ENCODE results near the gene AXDND1. TPM values are rescaled to one million over a fixed set of nuclear protein-coding genes. Genes with fewer than 3 reads are reported as not detected.
"Not testable (repeated sequence)": the region's sequence is repeated elsewhere in the genome, so short reads cannot be mapped to it uniquely, and the experiment has no call there.

Gene AXDND1
- total RNA-seq, 1 donor from 2014 or later = 1.1 TPM

DNA sequence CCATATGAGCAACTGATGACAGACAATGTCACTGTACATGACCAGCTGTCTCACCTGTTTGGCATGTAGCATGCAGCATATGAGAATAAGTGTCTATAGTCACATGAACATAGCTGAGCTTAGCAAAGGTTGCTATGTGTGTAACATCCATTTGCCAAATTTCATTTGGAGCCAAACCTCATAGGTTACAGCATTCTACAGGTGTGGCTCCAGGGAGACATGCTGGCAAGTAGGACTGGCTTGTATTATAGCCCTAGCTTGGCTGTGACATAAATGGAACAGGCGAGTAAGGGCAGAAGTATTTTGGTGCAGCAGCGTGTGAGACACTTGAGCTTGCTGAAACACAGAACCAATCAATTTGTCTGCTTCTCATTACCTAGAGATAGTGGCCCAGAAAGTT is 74.5 kb downstream of the AXDND1 start:
- not testable (repeated sequence) for H3K4me2 ChIP-seq (ENCODE audit: low read length); H3K9me3 Mint-ChIP-seq (ENCODE audit: unreplicated experiment); H3K4me1 Mint-ChIP-seq (ENCODE audit: low read depth, unreplicated experiment); H3K27me3 ChIP-seq (ENCODE audit: insufficient read depth, low read length); H3K9me3 ChIP-seq (ENCODE audit: insufficient read depth, low read depth, low read length); FAIRE-seq; H3K27ac ChIP-seq (ENCODE audit: low read depth, low read length); DNase-seq (ENCODE audit: low read depth); H3K9ac ChIP-seq (ENCODE audit: low read length); H3K4me3 Mint-ChIP-seq (ENCODE audit: unreplicated experiment); H3K36me3 ChIP-seq (ENCODE audit: insufficient read depth, low read length); H3K36me3 Mint-ChIP-seq (ENCODE audit: low read depth, unreplicated experiment); H2AFZ ChIP-seq (ENCODE audit: low read depth, low read length); H3K4me3 ChIP-seq (ENCODE audit: insufficient read depth, low read depth, low read length); H4K20me1 ChIP-seq (ENCODE audit: insufficient read depth, low read length); H3K27me3 Mint-ChIP-seq (ENCODE audit: low read depth, unreplicated experiment); H3K79me2 ChIP-seq (ENCODE audit: insufficient read depth, low read length); H3K27ac Mint-ChIP-seq (ENCODE audit: unreplicated experiment); H3K4me1 ChIP-seq (ENCODE audit: insufficient read depth, low read length)

DNA sequence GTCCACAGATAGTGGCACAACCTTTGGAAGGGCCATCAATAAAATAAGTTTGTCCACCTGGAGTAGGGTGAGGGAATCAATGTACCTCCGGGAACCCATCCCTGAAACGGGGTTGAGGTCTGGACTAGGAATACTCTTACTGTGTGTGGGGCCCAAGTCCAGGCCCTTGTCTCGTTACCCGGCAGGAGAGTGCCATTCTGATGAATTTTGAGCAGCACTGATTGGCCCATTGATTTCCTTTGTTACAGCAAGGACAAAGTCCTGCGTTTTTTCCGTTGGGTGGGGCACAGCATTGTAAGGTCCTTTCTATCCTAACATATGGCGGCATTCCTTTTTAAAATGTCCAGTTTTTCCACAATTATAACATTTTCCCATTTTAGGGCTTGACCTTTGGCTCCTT is 75.2 kb downstream of the AXDND1 start:
- H3K27me3 ChIP-seq (ENCODE audit: insufficient read depth, low read length) = no peaks in the 10 kb centered on the region
- Mint-ChIP-seq H3K36me3 (ENCODE audit: low read depth, unreplicated experiment) (peaks cover 1% of the 10 kb centered on the region), H3K9me3 (ENCODE audit: unreplicated experiment) (peaks cover 5% of the 10 kb centered on the region), H3K27me3 (ENCODE audit: low read depth, unreplicated experiment) (no peaks in the 10 kb centered on the region), H3K4me3 (ENCODE audit: unreplicated experiment) (no peak overlapping the region), H3K27ac (ENCODE audit: unreplicated experiment) (no peak overlapping the region), H3K4me1 (ENCODE audit: low read depth, unreplicated experiment) (no peaks in the 10 kb centered on the region)
- no peaks in the 10 kb centered on the region for H4K20me1 ChIP-seq (ENCODE audit: insufficient read depth, low read length)
- no peaks in the 10 kb centered on the region for H3K9me3 ChIP-seq (ENCODE audit: insufficient read depth, low read depth, low read length)
- H3K36me3 ChIP-seq (ENCODE audit: insufficient read depth, low read length) = no peaks in the 10 kb centered on the region
- H3K4me3 ChIP-seq (ENCODE audit: insufficient read depth, low read depth, low read length) = no peak overlapping the region
- H2AFZ ChIP-seq (ENCODE audit: low read depth, low read length) = no peak overlapping the region
- H3K4me1 ChIP-seq (ENCODE audit: insufficient read depth, low read length) = no peaks in the 10 kb centered on the region
- no peak overlapping the region for H3K4me2 ChIP-seq (ENCODE audit: low read length)
- TF ChIP-seq, protein P1, sequence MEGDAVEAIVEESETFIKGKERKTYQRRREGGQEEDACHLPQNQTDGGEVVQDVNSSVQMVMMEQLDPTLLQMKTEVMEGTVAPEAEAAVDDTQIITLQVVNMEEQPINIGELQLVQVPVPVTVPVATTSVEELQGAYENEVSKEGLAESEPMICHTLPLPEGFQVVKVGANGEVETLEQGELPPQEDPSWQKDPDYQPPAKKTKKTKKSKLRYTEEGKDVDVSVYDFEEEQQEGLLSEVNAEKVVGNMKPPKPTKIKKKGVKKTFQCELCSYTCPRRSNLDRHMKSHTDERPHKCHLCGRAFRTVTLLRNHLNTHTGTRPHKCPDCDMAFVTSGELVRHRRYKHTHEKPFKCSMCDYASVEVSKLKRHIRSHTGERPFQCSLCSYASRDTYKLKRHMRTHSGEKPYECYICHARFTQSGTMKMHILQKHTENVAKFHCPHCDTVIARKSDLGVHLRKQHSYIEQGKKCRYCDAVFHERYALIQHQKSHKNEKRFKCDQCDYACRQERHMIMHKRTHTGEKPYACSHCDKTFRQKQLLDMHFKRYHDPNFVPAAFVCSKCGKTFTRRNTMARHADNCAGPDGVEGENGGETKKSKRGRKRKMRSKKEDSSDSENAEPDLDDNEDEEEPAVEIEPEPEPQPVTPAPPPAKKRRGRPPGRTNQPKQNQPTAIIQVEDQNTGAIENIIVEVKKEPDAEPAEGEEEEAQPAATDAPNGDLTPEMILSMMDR (IDR thresholded peaks at IDR 0.05; ENCODE audit: insufficient read depth, low read depth, low read length) = no peak
- no peak for TF ChIP-seq EZH2 (IDR thresholded peaks at IDR 0.05; ENCODE audit: insufficient read depth, low read length)
- DNase-seq (ENCODE audit: low read depth) (no peak), FAIRE-seq (no peak)
- H3K27ac ChIP-seq (ENCODE audit: low read depth, low read length) = no peak overlapping the region
- H3K79me2 ChIP-seq (ENCODE audit: insufficient read depth, low read length) = no peaks in the 10 kb centered on the region
- H3K9ac ChIP-seq (ENCODE audit: low read length) = no peak overlapping the region

DNA sequence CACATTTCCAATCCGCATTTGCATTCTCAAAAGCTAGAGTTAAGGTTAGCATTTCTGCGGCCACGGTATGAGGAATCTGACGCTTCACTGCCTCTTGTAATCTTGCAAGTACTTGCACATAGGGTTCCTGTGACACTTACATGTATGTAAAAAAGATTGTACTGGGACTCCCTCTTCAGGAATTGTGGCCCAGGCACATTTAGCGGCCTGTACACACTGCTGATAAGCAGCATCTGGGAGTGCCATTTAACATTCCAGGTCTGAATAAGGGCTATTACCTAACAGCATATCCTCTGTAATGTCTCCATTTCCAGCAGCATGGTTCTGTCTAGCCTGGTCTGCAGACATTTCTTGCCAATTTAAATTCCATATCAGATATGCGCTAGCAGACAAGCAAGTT is 75.7 kb downstream of the AXDND1 start:
- no peak overlapping the region for H2AFZ ChIP-seq (ENCODE audit: low read depth, low read length)
- H3K4me1 Mint-ChIP-seq (ENCODE audit: low read depth, unreplicated experiment) = no peaks in the 10 kb centered on the region
- H3K9me3 ChIP-seq (ENCODE audit: insufficient read depth, low read depth, low read length) = no peaks in the 10 kb centered on the region
- no peak overlapping the region for H3K4me3 ChIP-seq (ENCODE audit: insufficient read depth, low read depth, low read length)
- no peaks in the 10 kb centered on the region for H3K4me1 ChIP-seq (ENCODE audit: insufficient read depth, low read length)
- H3K79me2 ChIP-seq (ENCODE audit: insufficient read depth, low read length) = no peaks in the 10 kb centered on the region
- peaks cover 1% of the 10 kb centered on the region for H3K36me3 Mint-ChIP-seq (ENCODE audit: low read depth, unreplicated experiment)
- H3K4me2 ChIP-seq (ENCODE audit: low read length) = no peak overlapping the region
- H3K27me3 Mint-ChIP-seq (ENCODE audit: low read depth, unreplicated experiment) = no peaks in the 10 kb centered on the region
- no peaks in the 10 kb centered on the region for H4K20me1 ChIP-seq (ENCODE audit: insufficient read depth, low read length)
- DNase-seq (ENCODE audit: low read depth) = no peak
- no peak overlapping the region for H3K9ac ChIP-seq (ENCODE audit: low read length)
- no peaks in the 10 kb centered on the region for H3K36me3 ChIP-seq (ENCODE audit: insufficient read depth, low read length)
- no peak overlapping the region for H3K27ac ChIP-seq (ENCODE audit: low read depth, low read length)
- H3K9me3 Mint-ChIP-seq (ENCODE audit: unreplicated experiment) = peaks cover 2% of the 10 kb centered on the region
- TF ChIP-seq, protein P1 (IDR thresholded peaks at IDR 0.05; ENCODE audit: insufficient read depth, low read depth, low read length) = no peak
- TF ChIP-seq EZH2 (IDR thresholded peaks at IDR 0.05; ENCODE audit: insufficient read depth, low read length) = no peak
- H3K4me3 Mint-ChIP-seq (ENCODE audit: unreplicated experiment) = no peak overlapping the region
- FAIRE-seq = no peak
- no peaks in the 10 kb centered on the region for H3K27me3 ChIP-seq (ENCODE audit: insufficient read depth, low read length)
- no peak overlapping the region for H3K27ac Mint-ChIP-seq (ENCODE audit: unreplicated experiment)

DNA sequence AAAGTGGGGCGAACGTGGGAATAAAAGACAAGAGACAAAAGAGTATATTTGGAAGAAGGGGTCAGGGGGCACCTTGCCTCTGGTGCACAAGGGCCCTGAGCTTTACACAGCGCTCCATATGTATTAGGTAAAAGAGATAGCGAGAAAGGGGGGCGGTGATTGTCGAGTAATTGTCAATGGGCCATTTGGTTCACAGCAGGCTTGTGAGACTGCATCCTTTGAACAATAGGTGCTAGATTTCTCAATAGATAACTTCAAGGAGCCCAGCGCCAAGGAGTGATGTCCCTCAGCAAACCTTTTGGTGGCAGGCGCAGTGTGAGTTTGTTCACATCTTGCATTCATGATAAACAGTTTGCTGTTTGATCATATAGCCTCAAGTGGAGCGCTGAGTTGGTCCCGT is 77.1 kb downstream of the AXDND1 start:
- not testable (repeated sequence) for H3K27me3 ChIP-seq (ENCODE audit: insufficient read depth, low read length); H3K4me3 Mint-ChIP-seq (ENCODE audit: unreplicated experiment); H3K9me3 ChIP-seq (ENCODE audit: insufficient read depth, low read depth, low read length); H3K27ac ChIP-seq (ENCODE audit: low read depth, low read length); H3K36me3 Mint-ChIP-seq (ENCODE audit: low read depth, unreplicated experiment); H3K4me1 ChIP-seq (ENCODE audit: insufficient read depth, low read length); H3K4me1 Mint-ChIP-seq (ENCODE audit: low read depth, unreplicated experiment); H3K4me3 ChIP-seq (ENCODE audit: insufficient read depth, low read depth, low read length); H3K9me3 Mint-ChIP-seq (ENCODE audit: unreplicated experiment); H3K27ac Mint-ChIP-seq (ENCODE audit: unreplicated experiment); H4K20me1 ChIP-seq (ENCODE audit: insufficient read depth, low read length); H3K4me2 ChIP-seq (ENCODE audit: low read length); H3K9ac ChIP-seq (ENCODE audit: low read length); H3K36me3 ChIP-seq (ENCODE audit: insufficient read depth, low read length); H2AFZ ChIP-seq (ENCODE audit: low read depth, low read length); H3K79me2 ChIP-seq (ENCODE audit: insufficient read depth, low read length); FAIRE-seq; H3K27me3 Mint-ChIP-seq (ENCODE audit: low read depth, unreplicated experiment); DNase-seq (ENCODE audit: low read depth)

Data from astrocyte (in vitro differentiated cells and primary cell).